K562 (cell line): ENCODE results near the gene SPECC1L. TPM values are rescaled to one million over a fixed set of nuclear protein-coding genes. Genes with fewer than 3 reads are reported as not detected.

Source experiments
- ATAC-seq: fragments of 200-7000 bp; cut with Tn5 transposase; 3 replicates; pipeline ENCODE4 v1.9.1; 2020; ENCODE audit warnings: moderate library complexity
- BruUV-seq: library from RNA; stranded (reverse); fragments of 400-500 nt; replicated peaks from 2 replicates; lab custom pipeline; 2021; lab: Mats Ljungman, UMichigan
- CTCF ChIA-PET: fragments of 300-600 bp; formaldehyde crosslinking; extraction: SDS; loops from one replicate; lab custom pipeline; 2021; ENCODE audit warnings: low intra/inter-chr PET ratio; lab: Yijun Ruan, JAX
- POLR2A ChIA-PET: fragments of 300-600, 350-650 bp; sonication (Branson Sonifier 250); formaldehyde crosslinking; extraction: SDS; loops from one replicate; lab custom pipeline; 2021; ENCODE audit warnings: antibody characterized with exemption, inconsistent platforms; lab: Yijun Ruan, JAX
- DNase-seq, 4 experiments: peaks; one replicate each; pipeline versions ENCODE4 v3.0.0 to v3.0.0-alpha.2; 2011 to 2018; ENCODE audit warnings: low spot score in 3 of 4, mixed read lengths in 3 of 4; ENCODE audit errors: extremely low read depth in 1 of 4
- FAIRE-seq: peaks from 2 replicates; lab custom pipeline; 2011; peaks lifted over from hg19 to GRCh38; lab: Jason Lieb, UNC
- H2AFZ ChIP-seq: 2 replicates; pipeline ENCODE4 v1.6.0; 2011; ENCODE audit warnings: low read depth, low read length, control low read depth, inconsistent platforms
- H3K27ac ChIP-seq: fragments of 200-600 bp; 3 replicates; pipeline ENCODE4 v1.8.0; 2011; ENCODE audit warnings: low read depth, mild to moderate bottlenecking, control low read depth, inconsistent platforms, low read length, moderate library complexity, mixed read lengths; ENCODE audit errors: extremely low read depth
- H3K27me3 ChIP-seq, 2 experiments: fragments of 300-600 bp in 1 of 2; 2 replicates in 1 of 2; 3 replicates in 1 of 2; pipeline versions ENCODE4 v1.6.0 to v1.8.0; 2011; ENCODE audit warnings: inconsistent platforms in 2 of 2, low read length in 2 of 2, mild to moderate bottlenecking in 1 of 2, mixed read lengths in 1 of 2, moderate library complexity in 1 of 2; ENCODE audit not compliant: control insufficient read depth in 2 of 2, insufficient read depth in 2 of 2
- H3K36me3 ChIP-seq: fragments of 300-600 bp; 3 replicates; pipeline ENCODE4 v1.8.0; 2011; ENCODE audit warnings: mild to moderate bottlenecking, low read length, inconsistent platforms; ENCODE audit not compliant: control insufficient read depth, insufficient read depth
- H3K4me1 ChIP-seq, 2 experiments: fragments of 200-600 bp in 1 of 2; replicated peaks in 1 of 2; 2 replicates in 1 of 2; 3 replicates in 1 of 2; pipeline versions ENCODE4 v1.5.1 to v1.8.0; 2011; ENCODE audit warnings: inconsistent platforms in 2 of 2, low read length in 2 of 2, mild to moderate bottlenecking in 1 of 2, mixed read lengths in 1 of 2, moderate library complexity in 1 of 2; ENCODE audit not compliant: control insufficient read depth in 2 of 2, insufficient read depth in 2 of 2
- H3K4me2 ChIP-seq: 2 replicates; pipeline ENCODE4 v1.6.1; 2011; ENCODE audit warnings: low read length, control low read depth, inconsistent platforms, mixed read lengths; ENCODE audit not compliant: insufficient read depth
- H3K4me3 ChIP-seq: fragments of 200-600 bp; sonication (generic), shearing (Covaris generic); 2 replicates; pipeline ENCODE4 v1.5.1; 2016; ENCODE audit warnings: control low read depth, inconsistent platforms
- H3K79me2 ChIP-seq: fragments of 200-600 bp; 3 replicates; pipeline ENCODE4 v1.8.0; 2011; ENCODE audit warnings: low read length, inconsistent platforms; ENCODE audit not compliant: control insufficient read depth, insufficient read depth
- H3K9ac ChIP-seq, 2 experiments: 2 replicates each; pipeline versions ENCODE4 v1.6.0 to v1.6.1; 2011; ENCODE audit warnings: low read depth in 2 of 2, low read length in 2 of 2, control low read depth in 1 of 2, inconsistent platforms in 1 of 2, mild to moderate bottlenecking in 1 of 2, mixed read lengths in 1 of 2; ENCODE audit not compliant: insufficient read depth in 1 of 2
- H3K9me1 ChIP-seq: one replicate; pipeline ENCODE4 v1.6.0; 2011; ENCODE audit warnings: inconsistent platforms, mild to moderate bottlenecking, low read length, moderate library complexity; ENCODE audit not compliant: control insufficient read depth, insufficient read depth
- H3K9me3 ChIP-seq: replicated peaks from 2 replicates; pipeline ENCODE4 v1.5.1; 2011; ENCODE audit warnings: low read depth, low read length, inconsistent platforms; ENCODE audit not compliant: control insufficient read depth, insufficient read depth
- H4K20me1 ChIP-seq: replicated peaks from 2 replicates; pipeline ENCODE4 v1.6.1; 2011; ENCODE audit warnings: low read length, inconsistent platforms, mixed read lengths; ENCODE audit not compliant: control insufficient read depth, insufficient read depth
- L3MBTL2 ChIP-seq: fragments of 450-650 bp; IDR thresholded peaks from 2 replicates; pipeline ENCODE4 v1.6.1; 2016; ENCODE audit warnings: mild to moderate bottlenecking, moderate library complexity
- MYC ChIP-seq, 2 experiments: fragments of 250-450 bp in 1 of 2; sonication (Bioruptor Pico) in 1 of 2; IDR thresholded peaks; 2 replicates each; pipeline versions ENCODE4 v1.5.1 to v1.6.1; 2012 to 2021; ENCODE audit warnings: low read depth in 2 of 2, borderline replicate concordance in 1 of 2, improper control_type of control experiment in 1 of 2, low read length in 1 of 2, mild to moderate bottlenecking in 1 of 2, moderate library complexity in 1 of 2
- RUNX1 ChIP-seq: sonication (generic); IDR thresholded peaks from 2 replicates; pipeline ENCODE4 v1.6.1; 2016; ENCODE audit warnings: antibody characterized with exemption, low read depth
- SP1 ChIP-seq: sonication (generic); formaldehyde crosslinking; IDR thresholded peaks from 2 replicates; pipeline ENCODE4 v1.8.1; 2022; ENCODE audit warnings: mild to moderate bottlenecking, missing genetic modification reagents
- ZNF212 ChIP-seq: fragments of 450-650 bp; formaldehyde crosslinking; IDR thresholded peaks from 2 replicates; pipeline ENCODE4 v1.4.0; 2020; ENCODE audit warnings: mild to moderate bottlenecking
- ZNF239 ChIP-seq: fragments of 250-450 bp; sonication (Bioruptor Pico); IDR thresholded peaks from 2 replicates; pipeline ENCODE4 v1.4.0; 2020; ENCODE audit warnings: mild to moderate bottlenecking
- ZNF518B ChIP-seq: fragments of 250-450 bp; sonication (Bioruptor Pico); IDR thresholded peaks from 2 replicates; pipeline ENCODE4 v1.5.0; 2021; ENCODE audit warnings: mild to moderate bottlenecking, moderate library complexity
- in situ Hi-C: fragments of 300-500 bp; cut with MboI; formaldehyde crosslinking; loops from 4 replicates; pipeline ENCODE4 v1.15.0; 2018; ENCODE audit warnings: inconsistent platforms, mixed read lengths
- intact Hi-C: fragments of 100-400 bp; cut with micrococcal nuclease; formaldehyde crosslinking; loops from 2 replicates; pipeline ENCODE4 v1.14.2; 2022
- polyA plus RNA-seq, 8 experiments: library from polyadenylated mRNA; depleted of rRNA in 4 of 8; stranded (reverse) in 5 of 8; unstranded in 3 of 8; fragments of >200 nt; fragmentation: Nextera tagmentation in 2 of 8; fragmentation: Illumina TruSeq in 1 of 8; extraction: Ambion mirVana in 2 of 8; extraction: Trizol in 1 of 8; gene quantifications; 2 replicates each; pipeline versions ENCODE4 v1.2.1 to v1.2.3, GENCODE V29; 2011 to 2014; ENCODE audit warnings: inconsistent platforms in 1 of 8, missing spikeins in 1 of 8
- total RNA-seq, 7 experiments: library from RNA; depleted of rRNA in 6 of 7; stranded (reverse); fragments of >200 nt in 6 of 7; fragmentation: Illumina TruSeq in 2 of 7; extraction: Trizol in 2 of 7; gene quantifications; 2 replicates each; pipeline versions ENCODE4 v1.2.1 to v1.2.3, GENCODE V29; 2011 to 2021; ENCODE audit warnings: low replicate concordance in 1 of 7

Gene SPECC1L
- total and polyA plus RNA-seq, 9 of the 15 experiments (the other 6 are each of a cell fraction or from before 2014, with no cell fraction given) = 1.4 to 27.9 (median 14.5) TPM

GRCh38 chr22:24290459-24290858, 19.8 kb downstream of the SPECC1L start:
- no peak overlapping the region for H3K27ac ChIP-seq
- TF ChIP-seq MYC (IDR thresholded peaks at IDR 0.05; ENCODE audit: low read depth, low read length) (no peak), MYC (CRISPR knock-in tag; IDR thresholded peaks at IDR 0.05; ENCODE audit: borderline replicate concordance, low read depth) (no peak), ZNF239 (CRISPR knock-in tag) (no peak), SP1 (CRISPR knock-in tag) (no peak), ZNF212 (no peak), L3MBTL2 (no peak), ZNF518B (CRISPR knock-in tag) (no peak), RUNX1 (no peak)
- H3K36me3 ChIP-seq = no peaks in the 10 kb centered on the region
- no peaks in the 10 kb centered on the region for H4K20me1 ChIP-seq
- peaks cover 45% of the 10 kb centered on the region for H3K79me2 ChIP-seq
- no peaks in the 10 kb centered on the region for H3K9me3 ChIP-seq
- H3K4me1 ChIP-seq = peaks cover 0 to 16% of the 10 kb centered on the region in 2 experiments; a peak in 3 of 5 replicates
- FAIRE-seq (no peak), ATAC-seq (0 out of 3 replicates have a peak, but pooled peaks have one; percentile 17), DNase-seq (peak in 1 of 4 experiments; percentile 14)
- no peaks in the 10 kb centered on the region for H3K9me1 ChIP-seq
- no peak overlapping the region for H3K9ac ChIP-seq
- BruUV-seq = no TSS peak
- H2AFZ ChIP-seq = no peak overlapping the region
- in situ Hi-C loops = loop anchor here (5.0 to 10.0 kb wide), 2 partner anchors 382 to 946 kb away; no protein-coding TSS in a partner anchor
- no peaks in the 10 kb centered on the region for H3K27me3 ChIP-seq
- H3K4me3 ChIP-seq = no peak overlapping the region
- ChIA-PET CTCF (no interaction called here), POLR2A (no interaction called here)
- intact Hi-C loops = no loop called here
- H3K4me2 ChIP-seq = peak overlapping the region; percentile 61; the same call in 1 of the 2 replicates
